ENCODE measurements around the gene INSIG1. TPM values are rescaled to one million over a fixed set of nuclear protein-coding genes. Genes with fewer than 3 reads are reported as not detected.

INSIG1 gene
- total RNA-seq, 4 donors from 2014 or later, result 28.7 to 65.5 (median 45.0) TPM

DNA sequence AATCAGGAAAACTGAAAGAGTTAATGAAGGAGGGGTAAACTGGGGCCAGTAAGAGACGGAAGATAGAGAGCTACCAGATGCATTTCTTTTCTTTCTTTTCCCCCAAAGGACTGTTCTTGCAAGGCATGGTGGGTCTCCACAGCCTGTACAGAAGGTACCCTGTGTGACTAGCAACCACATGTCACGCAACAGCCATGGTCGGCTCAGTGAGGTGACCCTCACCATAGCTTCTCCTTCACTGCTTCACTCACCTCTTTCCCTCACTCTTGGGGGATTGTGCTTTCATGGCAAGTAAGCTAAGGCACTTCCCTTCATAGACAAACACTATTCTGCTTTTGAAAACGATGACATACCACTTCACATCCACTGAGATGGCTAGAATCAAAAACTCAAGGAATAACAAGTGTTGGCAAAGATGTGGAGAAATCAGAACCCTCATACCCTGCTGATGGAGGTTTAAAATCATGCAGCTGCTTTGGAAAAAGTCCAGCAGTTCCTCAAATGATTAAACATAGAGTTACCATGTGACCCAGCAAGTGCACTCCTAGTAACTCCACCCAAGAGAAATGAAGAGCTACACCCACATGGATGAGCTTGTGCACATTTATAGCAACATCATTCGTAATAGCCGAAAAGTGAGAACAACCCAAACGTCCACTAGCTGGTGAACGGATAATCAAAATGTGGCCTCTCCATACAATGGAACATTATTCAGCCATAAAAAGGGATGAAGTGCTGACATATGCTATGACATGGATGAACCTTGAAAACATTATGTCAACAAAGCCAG is 3.8 kb upstream of the INSIG1 start:
- DNase-seq, result no peak
- Histone ChIP-seq H3K36me3 (no peaks in the 10 kb centered on the region), H3K27me3 (no peaks in the 10 kb centered on the region), H3K4me3 (no peak overlapping the region), H3K27ac (no peak overlapping the region), H3K9me3 (no peaks in the 10 kb centered on the region), H3K4me1 (peaks cover 0 to 16% (median 9%) of the 10 kb centered on the region in 4 donors)
- 82 to 85% methylated on average over 5 to 8 of the region's 8 CpGs for WGBS, 2 donors (ENCODE audit: low coverage in 1 of 2)
- intact Hi-C loops (cut with DNase I; ENCODE audit: low total_unique reads), result no loop called here
- in situ Hi-C loops (cut with MboI; ENCODE audit: low pct_ligation_motif_present in 1 of 4, low pct_unique_long_range_greater_than_20kb in 1 of 4, low sequenced_read_pairs in 3 of 4), result no loop called here
- no peak for TF ChIP-seq POLR2A (IDR thresholded peaks at IDR 0.05)
- TF ChIP-seq, protein P1, sequence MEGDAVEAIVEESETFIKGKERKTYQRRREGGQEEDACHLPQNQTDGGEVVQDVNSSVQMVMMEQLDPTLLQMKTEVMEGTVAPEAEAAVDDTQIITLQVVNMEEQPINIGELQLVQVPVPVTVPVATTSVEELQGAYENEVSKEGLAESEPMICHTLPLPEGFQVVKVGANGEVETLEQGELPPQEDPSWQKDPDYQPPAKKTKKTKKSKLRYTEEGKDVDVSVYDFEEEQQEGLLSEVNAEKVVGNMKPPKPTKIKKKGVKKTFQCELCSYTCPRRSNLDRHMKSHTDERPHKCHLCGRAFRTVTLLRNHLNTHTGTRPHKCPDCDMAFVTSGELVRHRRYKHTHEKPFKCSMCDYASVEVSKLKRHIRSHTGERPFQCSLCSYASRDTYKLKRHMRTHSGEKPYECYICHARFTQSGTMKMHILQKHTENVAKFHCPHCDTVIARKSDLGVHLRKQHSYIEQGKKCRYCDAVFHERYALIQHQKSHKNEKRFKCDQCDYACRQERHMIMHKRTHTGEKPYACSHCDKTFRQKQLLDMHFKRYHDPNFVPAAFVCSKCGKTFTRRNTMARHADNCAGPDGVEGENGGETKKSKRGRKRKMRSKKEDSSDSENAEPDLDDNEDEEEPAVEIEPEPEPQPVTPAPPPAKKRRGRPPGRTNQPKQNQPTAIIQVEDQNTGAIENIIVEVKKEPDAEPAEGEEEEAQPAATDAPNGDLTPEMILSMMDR (IDR thresholded peaks at IDR 0.05), result no peak
- no peak for TF ChIP-seq POLR2AphosphoS5 (IDR thresholded peaks at IDR 0.05)
- TF ChIP-seq EP300 (IDR thresholded peaks at IDR 0.05; ENCODE audit: low read depth), result no peak

GRCh38 chr7:155294511-155294778 is 3.2 kb upstream of the INSIG1 start:
- Histone ChIP-seq H3K27me3 (no peaks in the 10 kb centered on the region), H3K9me3 (no peaks in the 10 kb centered on the region), H3K4me1 (peaks cover 0 to 21% (median 12%) of the 10 kb centered on the region in 4 donors), H3K4me3 (no peak overlapping the region), H3K27ac (no peak overlapping the region), H3K36me3 (no peaks in the 10 kb centered on the region)
- no peak for DNase-seq
- in situ Hi-C loops (cut with MboI; ENCODE audit: low pct_ligation_motif_present in 1 of 4, low pct_unique_long_range_greater_than_20kb in 1 of 4, low sequenced_read_pairs in 3 of 4) (no loop called here), intact Hi-C loops (cut with DNase I; ENCODE audit: low total_unique reads) (no loop called here)
- TF ChIP-seq POLR2A (IDR thresholded peaks at IDR 0.05) (no peak), POLR2AphosphoS5 (IDR thresholded peaks at IDR 0.05) (no peak), EP300 (IDR thresholded peaks at IDR 0.05; ENCODE audit: low read depth) (no peak)
- TF ChIP-seq, protein P1 (IDR thresholded peaks at IDR 0.05), result no peak
- WGBS, 2 donors (ENCODE audit: low coverage in 1 of 2), result 78 to 91% methylated on average over 6 of the region's 6 CpGs

DNA sequence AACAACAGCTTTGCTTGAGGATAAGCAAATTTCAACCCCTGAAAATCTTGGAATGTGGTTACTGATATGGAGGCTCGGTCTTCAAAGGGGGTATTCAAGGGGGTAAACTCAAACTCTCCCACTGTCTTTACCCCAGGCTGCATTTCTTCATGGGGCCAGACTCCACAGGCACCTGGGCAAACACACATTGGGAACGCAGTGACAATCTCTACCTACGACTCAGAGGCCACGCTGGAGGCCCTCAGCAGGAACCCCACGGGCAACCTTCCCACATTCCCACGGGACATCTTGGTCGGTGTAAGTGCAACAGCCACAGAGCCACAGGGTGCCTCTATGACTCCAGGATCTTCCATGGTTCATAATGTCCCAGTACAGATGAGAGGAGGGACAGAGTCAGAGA is 2.2 kb upstream of the INSIG1 start:
- DNase-seq, result no peak
- in situ Hi-C loops (cut with MboI; ENCODE audit: low pct_ligation_motif_present in 1 of 4, low pct_unique_long_range_greater_than_20kb in 1 of 4, low sequenced_read_pairs in 3 of 4) (no loop called here), intact Hi-C loops (cut with DNase I; ENCODE audit: low total_unique reads) (loop anchor here (5.0 kb wide), 1 partner anchor 293 kb away; the partner anchor contains the start of gene PAXIP1)
- no peaks in the 10 kb centered on the region for H3K9me3 ChIP-seq
- peaks cover 0 to 26% (median 20%) of the 10 kb centered on the region in 4 donors for H3K4me1 ChIP-seq
- 87 to 100% methylated on average over 1 to 7 of the region's 7 CpGs for WGBS, 2 donors (ENCODE audit: low coverage in 1 of 2)
- no peaks in the 10 kb centered on the region for H3K36me3 ChIP-seq
- no peaks in the 10 kb centered on the region for H3K27me3 ChIP-seq
- no peak for TF ChIP-seq POLR2A (IDR thresholded peaks at IDR 0.05)
- H3K4me3 ChIP-seq, result no peak overlapping the region
- H3K27ac ChIP-seq, result no peak overlapping the region

GRCh38 chr7:155296006-155296787 is 1.5 kb upstream of the INSIG1 start:
- TF ChIP-seq EP300 (IDR thresholded peaks at IDR 0.05; ENCODE audit: low read depth) (no peak), POLR2AphosphoS5 (IDR thresholded peaks at IDR 0.05) (no peak), POLR2A (IDR thresholded peaks at IDR 0.05) (no peak)
- TF ChIP-seq, protein P1 (IDR thresholded peaks at IDR 0.05), result no peak
- Histone ChIP-seq H3K36me3 (no peaks in the 10 kb centered on the region), H3K4me3 (peak overlapping the region in 2 of 4 donors; percentile 88 to 90), H3K4me1 (peaks cover 0 to 32% (median 24%) of the 10 kb centered on the region in 4 donors), H3K27me3 (no peaks in the 10 kb centered on the region), H3K27ac (peak overlapping the region; percentile 91 to 99 (median 98)), H3K9me3 (no peaks in the 10 kb centered on the region)
- in situ Hi-C loops (cut with MboI; ENCODE audit: low pct_ligation_motif_present in 1 of 4, low pct_unique_long_range_greater_than_20kb in 1 of 4, low sequenced_read_pairs in 3 of 4), result no loop called here
- intact Hi-C loops (cut with DNase I; ENCODE audit: low total_unique reads), result loop anchor here (5.0 kb wide), 1 partner anchor 294 kb away; the partner anchor contains the start of gene PAXIP1
- DNase-seq, result no peak
- 79 to 90% methylated on average over 2 to 18 of the region's 18 CpGs for WGBS, 2 donors (ENCODE audit: low coverage in 1 of 2)

All from transverse colon (tissue), 4 donors.